HG02623 (cell line): ENCODE results near the gene ODAD3.
"Not testable (repeated sequence)": the region's sequence is repeated elsewhere in the genome, so short reads cannot be mapped to it uniquely, and the experiment has no call there.

Experiments used
- ATAC-seq: cut with Tn5 transposase; IDR thresholded peaks from one replicate; pipeline ENCODE4 v1.9.1; 2021; ENCODE audit warnings: moderate library complexity; ENCODE audit not compliant: unreplicated experiment

The ODAD3 gene

DNA sequence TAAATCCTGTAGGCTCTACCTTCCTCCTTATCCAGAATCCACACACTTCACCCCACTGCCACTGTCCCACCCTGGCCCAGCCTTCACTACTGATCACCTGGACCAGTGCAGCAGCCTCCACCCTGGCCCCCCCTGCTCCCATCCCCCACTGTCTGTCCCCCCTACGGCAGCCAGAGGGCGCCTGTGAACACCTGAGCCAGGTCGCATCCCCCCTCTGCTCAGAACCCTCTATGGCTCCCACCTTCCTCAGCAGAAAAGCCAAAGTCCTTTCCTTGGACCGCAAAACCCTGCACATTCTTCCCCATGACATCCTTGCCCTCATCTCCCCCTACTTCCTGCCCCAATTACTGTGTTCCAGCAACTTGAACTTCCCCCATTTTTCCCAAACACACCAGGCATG, 25.3 kb upstream of the ODAD3 start:
- ATAC-seq: no peak

- ATAC-seq: not testable (repeated sequence)
Observed at GRCh38 chr19:11458912-11459311, 24.0 kb upstream of the ODAD3 start.

- ATAC-seq: no peak
Observed at GRCh38 chr19:11458236-11458900, 23.4 kb upstream of the ODAD3 start.

- ATAC-seq: no peak
Observed at GRCh38 chr19:11457831-11458230, 22.9 kb upstream of the ODAD3 start.

- ATAC-seq: no peak
Observed at GRCh38 chr19:11457115-11457514, 22.2 kb upstream of the ODAD3 start.

- ATAC-seq: no peak
Observed at GRCh38 chr19:11456659-11457058, 21.7 kb upstream of the ODAD3 start.

- ATAC-seq: not testable (repeated sequence)
Observed at GRCh38 chr19:11455233-11455554, 20.3 kb upstream of the ODAD3 start.

DNA sequence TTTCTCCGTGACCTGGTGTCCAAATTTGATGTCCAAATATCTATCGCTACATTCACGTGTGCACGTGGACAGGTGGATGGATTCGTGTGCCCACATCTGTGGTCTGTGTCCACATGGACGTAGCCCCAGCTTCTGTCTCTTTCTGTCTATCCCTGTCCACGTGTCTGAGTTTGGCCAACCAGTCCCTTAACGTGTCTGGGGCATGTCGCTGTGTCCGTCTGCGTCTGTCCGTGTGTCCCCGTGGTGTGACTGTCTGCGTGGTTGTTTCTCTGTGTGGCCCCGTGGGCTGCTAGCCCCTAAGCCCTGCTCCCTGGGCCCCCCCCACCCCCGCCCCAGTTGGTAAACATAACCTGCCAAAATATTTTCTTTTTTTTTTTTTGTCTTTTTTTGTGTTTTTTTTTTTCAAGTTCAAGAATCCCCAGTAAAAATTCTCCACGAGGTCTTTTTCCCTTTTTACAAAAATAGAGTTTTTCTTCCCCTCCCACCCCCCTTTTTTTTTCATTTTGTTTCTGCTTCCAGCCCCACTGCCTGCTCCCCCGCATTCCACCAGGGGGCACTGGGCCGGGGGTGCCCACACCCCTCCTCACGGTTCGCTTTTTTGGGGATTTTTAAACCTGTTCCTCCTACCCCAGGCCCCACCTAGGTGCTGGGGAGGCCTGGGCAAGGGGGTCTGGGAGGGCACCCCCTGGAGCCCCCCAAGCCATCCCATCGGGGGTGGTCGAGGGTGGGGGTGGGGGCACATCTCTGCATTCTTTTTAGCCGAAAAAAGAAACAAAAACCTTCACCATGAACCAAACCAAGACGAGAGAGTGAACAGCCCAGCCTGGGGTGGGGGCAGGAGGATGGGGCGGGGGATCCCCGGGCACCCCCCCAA, 18.8 kb upstream of the ODAD3 start:
- ATAC-seq: no peak

GRCh38 chr19:11452620-11453310, 17.8 kb upstream of the ODAD3 start:
- no peak for ATAC-seq

- no peak for ATAC-seq
Observed at GRCh38 chr19:11451871-11452619, 17.1 kb upstream of the ODAD3 start.

- no peak for ATAC-seq
Observed at GRCh38 chr19:11451327-11451870, 16.5 kb upstream of the ODAD3 start.

- ATAC-seq: no peak
Observed at GRCh38 chr19:11450570-11451326, 15.8 kb upstream of the ODAD3 start.

DNA sequence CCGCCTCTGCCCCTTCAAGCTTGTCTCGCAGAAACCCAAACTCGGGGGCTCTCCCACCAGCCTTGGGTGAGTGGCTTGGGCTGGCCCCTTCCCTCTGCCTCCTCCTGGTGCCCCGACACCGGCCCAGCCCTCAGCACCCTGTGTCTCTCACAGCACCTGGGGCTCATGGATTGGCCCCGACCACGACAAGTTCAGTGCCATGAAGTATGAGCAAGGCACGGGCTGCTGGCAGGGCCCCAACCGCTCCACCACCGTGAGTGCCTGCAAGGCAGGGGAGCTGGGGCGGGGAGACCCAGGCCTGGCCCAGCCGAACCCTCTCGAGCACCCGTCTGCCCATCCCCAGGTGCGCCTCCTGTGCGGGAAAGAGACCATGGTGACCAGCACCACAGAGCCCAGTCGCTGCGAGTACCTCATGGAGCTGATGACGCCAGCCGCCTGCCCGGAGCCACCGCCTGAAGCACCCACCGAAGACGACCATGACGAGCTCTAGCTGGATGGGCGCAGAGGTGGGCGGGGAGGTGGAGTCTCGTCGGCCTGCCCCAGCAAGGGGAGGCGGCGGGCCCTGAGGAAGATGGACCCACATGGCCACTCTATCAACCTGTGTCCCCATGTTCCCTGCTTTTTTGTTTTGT, 14.1 kb upstream of the ODAD3 start:
- ATAC-seq: no peak

DNA sequence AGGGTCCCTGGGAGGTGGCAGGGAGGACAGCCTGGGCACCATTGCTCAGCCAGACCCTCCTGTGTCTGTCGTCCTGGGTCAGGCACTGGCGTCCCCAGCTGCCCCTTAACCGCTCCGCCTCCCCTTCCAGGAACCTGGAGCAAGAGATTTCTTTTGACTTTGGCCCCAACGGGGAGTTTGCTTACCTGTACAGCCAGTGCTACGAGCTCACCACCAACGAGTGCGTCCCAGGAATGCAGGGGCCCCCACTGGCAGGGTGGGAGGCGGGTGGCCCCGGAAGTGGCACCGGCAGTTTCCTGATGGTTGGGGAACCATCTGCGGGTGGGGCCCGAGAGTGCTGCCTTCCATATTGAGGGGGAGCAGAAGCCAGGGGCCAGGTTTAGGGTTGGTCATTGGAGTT, 13.5 kb upstream of the ODAD3 start:
- no peak for ATAC-seq

GRCh38 chr19:11447347-11448262, 12.7 kb upstream of the ODAD3 start:
- ATAC-seq: no peak

DNA sequence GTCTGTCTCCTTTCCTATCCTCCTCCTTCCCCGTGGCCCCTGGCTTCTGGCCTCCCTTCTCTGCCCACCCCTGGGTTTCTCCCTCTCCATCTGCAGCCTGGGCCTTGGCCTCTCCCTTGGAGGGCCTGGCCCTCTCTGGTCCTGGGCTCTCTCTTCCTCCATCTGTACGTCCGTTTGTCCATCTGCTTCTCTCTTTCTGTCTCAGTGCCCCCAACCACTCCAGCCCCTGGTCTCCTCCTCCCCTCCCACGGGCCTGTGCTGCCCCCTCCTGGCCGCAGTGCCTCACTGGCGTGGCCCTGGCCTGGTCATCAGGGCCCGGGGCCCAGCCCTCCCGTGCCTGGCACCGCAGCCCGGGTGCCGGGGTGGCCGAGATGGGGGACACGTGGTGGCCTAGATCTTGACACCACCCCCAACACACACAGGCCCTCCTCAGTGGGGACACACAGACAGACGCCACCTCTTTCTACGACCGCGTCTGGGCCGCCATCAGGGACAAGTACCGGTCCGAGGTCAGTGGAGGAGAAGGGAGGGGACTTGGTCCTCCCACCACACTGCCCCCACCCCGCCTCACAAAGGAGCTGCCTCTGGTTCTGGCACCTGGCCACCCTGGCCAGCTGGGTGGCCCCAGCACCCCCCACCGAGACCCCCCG, 11.9 kb upstream of the ODAD3 start:
- no peak for ATAC-seq

DNA sequence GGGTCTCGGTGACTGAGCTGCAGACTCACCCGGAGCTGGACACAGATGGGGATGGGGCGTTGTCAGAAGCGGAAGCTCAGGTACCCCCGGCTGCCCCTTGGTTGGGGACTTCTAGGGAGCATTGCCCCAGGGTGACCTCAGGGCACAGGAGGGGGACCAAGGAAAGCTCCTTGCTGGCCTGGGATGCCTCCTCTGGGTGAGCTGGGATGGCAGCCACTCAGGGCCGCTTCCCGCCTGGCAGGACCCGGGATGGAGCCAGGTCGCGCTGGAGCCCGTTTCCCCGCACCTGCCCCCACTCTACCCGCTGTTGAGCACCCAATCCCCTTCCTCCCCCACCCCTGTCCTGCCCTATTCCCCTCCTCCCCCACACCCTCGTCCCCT, 11.3 kb upstream of the ODAD3 start:
- no peak for ATAC-seq

DNA sequence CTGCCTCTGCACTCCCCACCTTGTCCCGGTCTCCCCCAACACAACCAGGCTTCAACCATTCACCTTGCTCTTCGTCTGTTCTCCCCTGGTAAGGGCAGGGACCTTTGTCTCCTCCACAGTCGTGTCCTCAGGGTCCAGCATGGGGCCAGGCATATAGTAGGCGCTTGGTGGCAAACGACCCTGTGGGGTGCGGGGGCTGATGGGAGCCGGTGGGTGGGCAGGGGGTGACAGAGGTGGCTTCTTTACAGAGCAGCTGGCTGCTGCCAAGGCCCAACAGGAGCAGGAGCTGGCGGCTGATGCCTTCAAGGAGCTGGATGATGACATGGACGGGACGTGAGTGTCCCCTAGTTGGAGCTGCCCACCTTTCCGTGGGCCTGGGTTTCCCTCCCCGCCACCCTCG, 10.2 kb upstream of the ODAD3 start:
- no peak for ATAC-seq
